HEK293 (cell line): ENCODE measurements around the gene COL17A1.

Source experiments
- ATF2 ChIP-seq: fragments of 450-650 bp; formaldehyde crosslinking; IDR thresholded peaks from 2 replicates; pipeline ENCODE4 v1.5.1; 2016; ENCODE audit warnings: missing biosample characterization, missing genetic modification characterization, low read depth
- CTCF ChIP-seq: fragments of 450-650 bp; formaldehyde crosslinking; IDR thresholded peaks from 2 replicates; pipeline ENCODE4 v1.5.1; 2016; ENCODE audit warnings: missing biosample characterization, missing genetic modification characterization
- GFI1B ChIP-seq: fragments of 450-650 bp; formaldehyde crosslinking; IDR thresholded peaks from 2 replicates; pipeline ENCODE4 v1.5.1; 2016; ENCODE audit warnings: missing biosample characterization, missing genetic modification characterization
- YY1 ChIP-seq: fragments of 450-650 bp; formaldehyde crosslinking; IDR thresholded peaks from 2 replicates; pipeline ENCODE4 v1.5.1; 2018; ENCODE audit warnings: missing biosample characterization, missing genetic modification characterization
- ZNF140 ChIP-seq: fragments of 450-650 bp; formaldehyde crosslinking; IDR thresholded peaks from 2 replicates; pipeline ENCODE4 v1.5.1; 2016; ENCODE audit warnings: missing biosample characterization, missing genetic modification characterization
- ZNF157 ChIP-seq: fragments of 450-650 bp; formaldehyde crosslinking; IDR thresholded peaks from 2 replicates; pipeline ENCODE4 v1.5.1; 2016; ENCODE audit warnings: missing biosample characterization, missing genetic modification characterization
- ZNF274 ChIP-seq, 2 experiments: fragments of 200-500 bp in 1 of 2; fragments of 450-650 bp in 1 of 2; sonication (Bioruptor generic) in 1 of 2; formaldehyde crosslinking in 1 of 2; IDR thresholded peaks; 2 replicates each; pipeline versions ENCODE4 v1.5.1 to v1.6.1; 2014 to 2016; ENCODE audit warnings: borderline replicate concordance in 1 of 2, inconsistent platforms in 1 of 2, low read length in 1 of 2, missing biosample characterization in 1 of 2, missing genetic modification characterization in 1 of 2
- ZNF670 ChIP-seq: fragments of 450-650 bp; formaldehyde crosslinking; IDR thresholded peaks from 2 replicates; pipeline ENCODE4 v1.5.1; 2016; ENCODE audit warnings: missing biosample characterization, missing genetic modification characterization, low read depth

- TF ChIP-seq CTCF (no peak), ZNF670 (tag by site-specific recombination) (no peak), YY1 (no peak), ZNF140 (tag by site-specific recombination) (no peak), ATF2 (tag by site-specific recombination) (no peak), ZNF274 (IDR thresholded peaks at IDR 0.05; ENCODE audit: low read length) (no peak), ZNF274 (tag by site-specific recombination; IDR thresholded peaks at IDR 0.05; ENCODE audit: borderline replicate concordance) (no peak), GFI1B (no peak), ZNF157 (tag by site-specific recombination) (no peak)
These were observed 44.6 kb downstream of the COL17A1 start for GRCh38 chr10:104040862-104041789.
